Omental fat pad (tissue), 4 donors: ENCODE results near the gene MAP2K3. TPM values are rescaled to one million over a fixed set of nuclear protein-coding genes. Genes with fewer than 3 reads are reported as not detected.
"Not testable (repeated sequence)": the region's sequence is repeated elsewhere in the genome, so short reads cannot be mapped to it uniquely, and the experiment has no call there.

ENCODE experiments used
- ATAC-seq: fragments of 150-250 bp; one replicate; pipeline ENCODE4 v1.9.1; 2016; ENCODE audit warnings: mild to moderate bottlenecking, moderate library complexity; ENCODE audit not compliant: low FRiP score
- DNase-seq: peaks from one replicate; pipeline ENCODE4 v3.0.0-alpha.2; 2019; ENCODE audit warnings: low spot score
- total RNA-seq, 4 donors: library from RNA; depleted of rRNA; stranded (reverse); fragments of >200 nt; gene quantifications; one replicate each; pipeline ENCODE4 v1.1.0, GENCODE V29; 2016
- TF ChIP-seq, protein P1 (sequence below), 3 donors: fragments of 450-650 bp; IDR thresholded peaks; one replicate each; pipeline ENCODE4 v1.5.1; 2016 to 2017; ENCODE audit warnings: antibody characterized with exemption in 3 of 3, mild to moderate bottlenecking in 3 of 3, moderate library complexity in 2 of 3

MAP2K3 gene
- total RNA-seq, 4 donors from 2014 or later: 36.8 to 170 (median 58.5) TPM

- TF ChIP-seq, protein P1, sequence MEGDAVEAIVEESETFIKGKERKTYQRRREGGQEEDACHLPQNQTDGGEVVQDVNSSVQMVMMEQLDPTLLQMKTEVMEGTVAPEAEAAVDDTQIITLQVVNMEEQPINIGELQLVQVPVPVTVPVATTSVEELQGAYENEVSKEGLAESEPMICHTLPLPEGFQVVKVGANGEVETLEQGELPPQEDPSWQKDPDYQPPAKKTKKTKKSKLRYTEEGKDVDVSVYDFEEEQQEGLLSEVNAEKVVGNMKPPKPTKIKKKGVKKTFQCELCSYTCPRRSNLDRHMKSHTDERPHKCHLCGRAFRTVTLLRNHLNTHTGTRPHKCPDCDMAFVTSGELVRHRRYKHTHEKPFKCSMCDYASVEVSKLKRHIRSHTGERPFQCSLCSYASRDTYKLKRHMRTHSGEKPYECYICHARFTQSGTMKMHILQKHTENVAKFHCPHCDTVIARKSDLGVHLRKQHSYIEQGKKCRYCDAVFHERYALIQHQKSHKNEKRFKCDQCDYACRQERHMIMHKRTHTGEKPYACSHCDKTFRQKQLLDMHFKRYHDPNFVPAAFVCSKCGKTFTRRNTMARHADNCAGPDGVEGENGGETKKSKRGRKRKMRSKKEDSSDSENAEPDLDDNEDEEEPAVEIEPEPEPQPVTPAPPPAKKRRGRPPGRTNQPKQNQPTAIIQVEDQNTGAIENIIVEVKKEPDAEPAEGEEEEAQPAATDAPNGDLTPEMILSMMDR (IDR thresholded peaks at IDR 0.05): no peak
- ATAC-seq (no peak), DNase-seq (no peak)
Observed at GRCh38 chr17:21345236-21345635, 60.7 kb downstream of the MAP2K3 start.

GRCh38 chr17:21346107-21346506, 61.6 kb downstream of the MAP2K3 start:
- DNase-seq, ATAC-seq: not testable (repeated sequence)

GRCh38 chr17:21346651-21347250, 62.2 kb downstream of the MAP2K3 start:
- ATAC-seq, DNase-seq: not testable (repeated sequence)

GRCh38 chr17:21347660-21348059, 63.1 kb downstream of the MAP2K3 start:
- not testable (repeated sequence) for ATAC-seq, DNase-seq

- ATAC-seq: peak; percentile 23
- not testable (repeated sequence) for DNase-seq
Observed at GRCh38 chr17:21348081-21348925, 63.8 kb downstream of the MAP2K3 start.

DNA sequence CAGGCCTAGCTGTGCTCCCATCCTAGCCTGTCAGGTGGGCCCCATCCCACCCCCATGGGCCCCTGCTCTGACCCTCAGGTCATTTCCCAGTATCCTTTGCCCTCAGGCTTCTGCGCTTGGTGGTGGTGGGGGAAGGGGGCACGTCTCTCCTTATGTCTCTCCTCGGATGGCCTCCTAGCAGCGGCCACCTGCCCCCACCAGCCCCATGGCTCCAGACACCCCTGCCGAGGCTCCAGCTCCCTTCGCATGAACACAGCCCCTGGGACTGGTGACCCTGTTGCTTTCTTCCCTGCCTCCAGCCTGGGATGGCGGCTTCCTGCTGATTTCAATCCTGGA, 64.4 kb downstream of the MAP2K3 start:
- ATAC-seq: peak; percentile 1
- not testable (repeated sequence) for DNase-seq

- not testable (repeated sequence) for ATAC-seq, DNase-seq
Observed at GRCh38 chr17:21349358-21350050, 65.0 kb downstream of the MAP2K3 start.

DNA sequence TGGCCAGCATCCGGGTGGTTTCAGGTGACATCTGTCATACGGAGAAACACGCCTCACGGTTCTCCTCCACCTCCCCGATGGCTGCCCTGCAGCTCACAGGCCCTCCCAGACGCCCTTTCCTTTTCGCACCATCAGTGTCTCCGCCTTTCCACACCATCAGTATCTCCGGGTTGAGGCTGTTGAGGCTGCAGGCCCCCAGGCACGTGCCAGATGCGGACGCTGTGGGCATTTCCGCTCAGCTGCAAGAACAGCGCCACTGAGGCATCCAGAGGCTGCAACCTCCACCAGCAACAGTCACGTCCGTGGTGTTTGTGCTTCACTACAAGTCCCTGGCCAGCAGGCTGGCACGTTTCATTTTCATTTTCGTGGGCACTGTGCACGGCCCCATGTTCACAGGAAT, 66.0 kb downstream of the MAP2K3 start:
- DNase-seq, ATAC-seq: not testable (repeated sequence)

DNA sequence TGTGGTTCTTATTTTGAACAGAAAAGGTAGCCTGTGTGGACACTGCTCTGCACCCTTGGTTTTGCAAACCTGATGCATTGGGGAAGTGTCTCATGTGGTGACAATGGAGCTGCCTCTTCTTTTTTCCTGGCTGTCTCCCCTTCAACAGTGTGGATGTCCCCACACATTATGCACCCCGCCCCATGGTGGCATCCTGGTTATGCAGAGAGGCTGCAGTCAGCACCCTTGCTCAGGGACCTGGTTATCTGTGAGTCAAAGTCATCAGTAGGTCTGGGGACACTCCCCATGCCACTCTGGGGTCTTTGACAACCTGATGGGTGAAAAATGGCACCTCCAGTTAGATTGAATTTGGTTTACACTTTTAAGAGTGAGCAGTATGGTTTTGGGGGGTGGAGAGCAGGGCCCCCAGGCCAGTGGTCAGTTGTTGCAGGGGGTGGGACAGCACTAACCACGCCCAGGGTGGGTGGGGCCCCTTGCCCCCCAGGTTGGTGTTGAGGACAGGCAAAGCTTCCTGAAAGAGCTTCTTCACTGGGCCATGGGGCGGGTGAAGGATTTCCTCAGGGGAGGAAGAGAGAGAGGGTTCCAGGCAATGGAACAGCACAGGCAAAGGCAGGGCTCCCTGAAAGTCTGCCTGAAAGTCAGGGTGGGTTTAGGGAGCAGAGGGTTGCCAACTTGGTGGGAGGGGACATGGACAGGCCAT, 67.0 kb downstream of the MAP2K3 start:
- no peak for DNase-seq
- TF ChIP-seq, protein P1 (IDR thresholded peaks at IDR 0.05): no peak
- ATAC-seq: no peak

GRCh38 chr17:21352221-21352980, 67.9 kb downstream of the MAP2K3 start:
- DNase-seq: no peak
- TF ChIP-seq, protein P1 (IDR thresholded peaks at IDR 0.05): no peak
- ATAC-seq: no peak
